HG03571 (cell line): ENCODE data around the gene RASA3.

Experiments
- ATAC-seq: cut with Tn5 transposase; IDR thresholded peaks from one replicate; pipeline ENCODE4 v1.9.1; 2021; ENCODE audit not compliant: unreplicated experiment

Gene RASA3

DNA sequence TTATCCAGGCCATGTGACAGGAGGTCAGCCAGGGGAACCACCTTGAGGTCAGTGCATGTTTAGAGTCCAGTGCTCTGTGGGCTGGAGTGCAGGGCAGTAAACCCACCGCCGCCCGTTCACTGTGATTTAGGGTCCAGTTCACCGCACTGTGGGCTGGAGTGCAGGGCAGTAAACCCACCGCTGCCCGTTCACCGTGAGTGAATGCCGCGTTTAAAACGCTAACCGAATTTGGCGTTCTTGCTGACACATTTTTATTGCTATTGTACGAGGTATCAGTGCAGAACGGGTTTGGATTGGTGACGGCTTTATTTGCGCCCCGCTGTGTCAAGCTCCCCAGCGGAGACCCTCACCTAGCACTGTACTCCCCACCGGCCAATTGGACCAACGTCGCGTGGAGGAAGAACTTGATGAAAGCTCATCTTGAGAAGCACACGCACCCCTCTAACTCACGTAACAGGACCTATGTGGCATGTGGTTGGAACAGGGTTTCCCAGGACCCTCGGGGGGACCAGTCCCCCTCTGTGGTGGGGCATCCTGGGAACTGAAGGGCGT lies 186.5 kb downstream of the RASA3 start:
- ATAC-seq: no peak

- ATAC-seq: no peak
Measured at GRCh38 chr13:113943821-113944565, 188.4 kb downstream of the RASA3 start.

DNA sequence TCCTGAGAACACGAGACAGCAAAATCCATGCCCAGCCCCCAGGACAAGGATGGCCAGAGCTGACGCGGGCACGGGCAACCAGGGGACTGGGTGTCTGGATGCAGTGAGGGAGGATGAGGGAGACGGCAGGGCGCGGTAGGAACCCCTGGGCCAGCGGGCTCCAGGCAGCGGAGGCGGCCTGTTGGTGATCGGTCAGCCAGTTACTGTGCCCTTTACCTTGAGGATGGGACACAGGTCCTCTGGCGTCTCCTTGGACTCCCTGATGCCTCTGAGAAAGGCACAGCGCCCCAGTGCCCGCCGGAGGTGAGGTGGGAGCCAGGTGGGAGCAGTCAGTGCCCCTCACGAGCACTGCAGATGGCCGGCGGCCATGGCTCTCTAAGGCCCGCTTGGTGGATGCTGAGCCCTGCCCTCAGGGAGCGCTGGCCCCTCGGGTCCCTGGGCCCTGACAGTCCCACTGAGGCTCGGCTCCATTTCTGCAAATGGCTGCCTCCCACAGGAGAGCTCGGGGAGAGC lies 189.8 kb downstream of the RASA3 start:
- ATAC-seq: no peak

DNA sequence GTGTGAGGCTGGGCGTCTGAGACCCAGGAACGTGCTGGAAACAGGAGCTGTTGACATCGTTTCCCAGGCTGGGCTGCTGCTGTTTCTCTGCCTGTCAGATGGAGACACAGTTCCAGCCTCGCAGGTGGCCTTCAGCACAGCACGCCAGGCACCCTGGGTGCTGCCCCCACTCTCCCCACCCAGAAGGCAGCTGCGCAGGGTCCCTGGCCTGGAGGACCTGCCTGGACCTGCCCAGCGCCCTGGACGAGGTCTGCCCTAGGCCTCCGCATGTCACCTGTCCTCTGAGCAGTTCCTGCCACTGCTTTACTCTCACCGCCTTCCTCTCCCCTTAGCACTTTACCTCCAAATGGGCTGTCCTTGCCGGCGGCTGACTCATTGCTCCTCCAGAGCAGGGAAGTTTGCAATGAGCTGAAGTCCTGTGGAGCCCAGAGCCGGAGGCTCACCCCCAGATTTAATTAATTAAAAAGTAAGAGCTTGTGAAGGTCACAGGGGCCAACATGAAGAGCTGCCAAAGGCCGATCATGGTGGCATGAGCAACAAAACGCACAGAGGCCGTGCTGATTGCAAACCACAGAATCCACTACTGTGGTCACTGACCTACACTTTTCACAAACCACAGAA lies 190.7 kb downstream of the RASA3 start:
- no peak for ATAC-seq

GRCh38 chr13:113939944-113940297 lies 192.5 kb downstream of the RASA3 start:
- ATAC-seq: no peak

- no peak for ATAC-seq
Measured at GRCh38 chr13:113939129-113939943, 193.1 kb downstream of the RASA3 start.

GRCh38 chr13:113938716-113939115 lies 193.7 kb downstream of the RASA3 start:
- no peak for ATAC-seq

- ATAC-seq: no peak
Measured at GRCh38 chr13:113938246-113938645, 194.2 kb downstream of the RASA3 start.

GRCh38 chr13:113937527-113938180 lies 194.8 kb downstream of the RASA3 start:
- no peak for ATAC-seq

DNA sequence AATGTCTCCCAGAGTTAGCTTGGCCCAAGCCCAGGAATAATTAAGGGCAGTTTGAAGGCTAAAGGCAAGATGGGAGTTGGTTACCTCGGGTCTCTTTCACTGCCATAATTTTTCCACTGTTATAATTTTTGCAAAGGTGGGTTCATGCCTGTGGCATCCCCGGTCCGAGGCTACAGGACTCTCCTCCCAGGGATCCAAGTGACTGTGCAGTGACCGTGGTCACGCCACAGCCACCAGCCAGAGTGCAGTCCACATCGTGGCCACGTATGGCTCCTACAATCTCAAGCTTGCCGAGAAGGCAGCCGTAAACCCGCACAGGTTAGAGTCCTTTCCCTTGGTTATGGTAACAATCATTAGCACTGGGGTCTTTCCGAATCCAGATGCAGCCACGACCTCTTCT lies 195.3 kb downstream of the RASA3 start:
- no peak for ATAC-seq

GRCh38 chr13:113936166-113936965 lies 196.1 kb downstream of the RASA3 start:
- ATAC-seq: no peak

GRCh38 chr13:113935001-113935844 lies 197.2 kb downstream of the RASA3 start:
- ATAC-seq: no peak

- no peak for ATAC-seq
Measured at GRCh38 chr13:113934576-113934975, 197.8 kb downstream of the RASA3 start.

DNA sequence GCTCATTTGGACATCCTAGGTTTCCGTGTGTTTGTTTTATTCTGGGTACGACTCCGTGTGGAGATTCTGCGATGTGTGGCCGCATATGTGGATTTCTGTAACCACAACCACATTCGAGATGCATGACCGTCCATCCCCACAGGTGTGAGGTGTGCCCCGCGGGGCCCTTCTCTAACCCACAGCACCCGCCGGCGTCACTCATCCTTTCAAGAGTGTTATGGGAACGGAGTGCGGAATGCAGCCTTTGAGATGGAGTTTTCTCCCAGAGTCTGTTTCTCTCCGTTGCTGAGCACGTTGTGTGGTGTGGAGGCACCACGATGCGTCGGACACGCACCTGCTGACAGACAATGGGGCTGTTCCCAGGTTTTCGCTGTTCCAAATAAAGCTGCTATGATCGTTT lies 198.5 kb downstream of the RASA3 start:
- ATAC-seq: no peak

DNA sequence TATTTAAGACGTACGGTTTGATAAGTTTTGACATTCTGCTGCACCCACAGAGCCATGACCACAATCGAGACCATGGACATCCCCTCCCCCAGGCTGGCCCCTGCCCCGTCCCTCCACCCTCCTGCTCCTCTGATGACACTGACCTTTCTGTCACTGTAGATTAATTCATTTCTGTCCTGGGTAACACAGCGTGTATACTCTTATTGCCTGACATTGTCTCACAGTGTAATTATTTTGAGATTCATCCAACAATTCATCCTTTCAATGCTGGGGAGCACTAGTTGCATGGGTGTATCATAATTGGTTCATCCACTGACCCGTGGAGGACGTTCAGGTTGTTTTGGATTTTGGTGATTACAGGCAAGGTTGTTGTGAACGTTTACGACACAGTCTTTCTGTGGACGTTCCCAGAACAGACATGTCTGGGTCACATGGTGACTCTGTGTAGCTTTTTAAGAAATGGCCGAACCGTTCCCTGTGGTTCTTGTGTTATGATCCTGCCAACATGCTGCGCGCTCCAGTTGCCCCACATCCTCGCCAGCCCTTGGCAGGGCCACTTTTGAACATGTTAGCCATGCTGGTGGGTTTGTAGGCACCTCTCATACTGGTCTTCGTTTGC lies 200.5 kb downstream of the RASA3 start:
- ATAC-seq: no peak

DNA sequence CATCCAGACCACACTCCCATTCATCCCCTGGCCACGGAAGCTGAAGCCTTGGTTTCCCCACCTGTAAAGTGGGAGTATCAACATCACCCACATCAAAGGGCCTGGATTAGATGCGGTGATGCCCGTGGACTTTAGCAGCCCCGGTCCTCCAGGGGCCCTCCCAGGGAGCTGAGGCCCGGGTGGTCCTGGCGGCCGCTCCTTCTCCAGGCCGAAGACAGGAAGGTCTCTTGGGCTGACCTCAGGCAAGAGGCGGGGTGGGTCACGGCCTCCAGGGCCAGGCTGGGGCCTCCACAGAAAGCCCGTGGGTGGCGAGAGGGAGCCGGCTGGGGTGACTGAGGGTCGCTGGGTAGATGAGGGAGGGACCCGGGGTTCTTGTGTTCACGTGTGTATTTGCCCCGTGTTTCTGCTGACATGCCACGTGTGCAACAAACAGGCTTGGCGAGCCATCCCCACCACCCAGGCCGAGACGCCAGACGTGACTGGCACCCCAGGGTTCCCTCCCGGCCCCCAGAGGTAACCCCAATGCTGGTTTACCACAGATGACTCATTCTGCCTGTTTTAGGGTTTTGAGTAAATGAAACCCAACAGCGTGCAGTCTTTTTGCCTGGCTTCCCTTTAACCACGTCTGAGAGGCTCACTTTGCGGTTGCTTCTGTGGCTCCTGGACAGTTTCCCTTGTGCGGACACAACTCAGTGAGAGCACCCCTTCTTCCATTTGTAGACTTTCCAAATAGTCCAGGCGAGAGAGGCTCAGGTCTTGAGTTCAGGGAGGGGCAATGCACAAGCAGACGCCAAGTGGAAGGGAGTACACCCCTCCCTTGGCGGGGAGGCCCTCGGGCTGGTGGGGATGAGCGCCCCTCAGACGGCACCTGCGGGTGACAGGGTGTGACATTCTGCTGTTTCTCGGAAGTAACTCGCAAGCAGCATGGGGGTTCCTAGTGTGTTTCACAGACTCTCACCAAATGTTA lies 201.5 kb downstream of the RASA3 start:
- ATAC-seq: no peak
